Measurements from ENCODE around the gene TGFBR3L.

The TGFBR3L gene

DNA sequence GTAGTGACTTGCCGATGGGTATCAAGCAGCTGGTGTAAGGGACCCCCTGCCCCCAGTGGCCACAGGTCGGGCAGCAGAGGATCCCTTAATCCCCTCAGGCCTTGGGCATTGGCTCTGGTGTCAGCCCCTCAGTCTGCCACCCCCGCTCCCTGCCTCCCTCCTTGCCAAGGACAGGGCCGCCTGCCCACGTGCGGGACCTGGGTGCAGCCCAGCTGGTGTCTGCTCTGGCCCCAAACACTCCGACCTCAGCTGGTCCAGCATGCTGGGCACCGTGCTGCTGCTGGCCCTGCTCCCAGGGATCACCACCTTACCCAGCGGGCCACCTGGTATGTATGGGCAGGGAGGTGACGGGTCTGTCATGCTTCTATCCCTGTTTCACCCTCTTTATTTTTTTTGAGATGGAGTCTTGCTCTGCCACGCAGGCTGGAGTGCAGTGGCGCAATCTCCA lies at the start of gene TGFBR3L:
TGFBR3L (plus strand) TSS at position 233 of the 448 bp plus-strand sequence.
- H3K4me3 ChIP-seq = no peak within 1 kb of the TSS
- H3K27ac ChIP-seq = no peak within 1 kb of the TSS

DNA sequence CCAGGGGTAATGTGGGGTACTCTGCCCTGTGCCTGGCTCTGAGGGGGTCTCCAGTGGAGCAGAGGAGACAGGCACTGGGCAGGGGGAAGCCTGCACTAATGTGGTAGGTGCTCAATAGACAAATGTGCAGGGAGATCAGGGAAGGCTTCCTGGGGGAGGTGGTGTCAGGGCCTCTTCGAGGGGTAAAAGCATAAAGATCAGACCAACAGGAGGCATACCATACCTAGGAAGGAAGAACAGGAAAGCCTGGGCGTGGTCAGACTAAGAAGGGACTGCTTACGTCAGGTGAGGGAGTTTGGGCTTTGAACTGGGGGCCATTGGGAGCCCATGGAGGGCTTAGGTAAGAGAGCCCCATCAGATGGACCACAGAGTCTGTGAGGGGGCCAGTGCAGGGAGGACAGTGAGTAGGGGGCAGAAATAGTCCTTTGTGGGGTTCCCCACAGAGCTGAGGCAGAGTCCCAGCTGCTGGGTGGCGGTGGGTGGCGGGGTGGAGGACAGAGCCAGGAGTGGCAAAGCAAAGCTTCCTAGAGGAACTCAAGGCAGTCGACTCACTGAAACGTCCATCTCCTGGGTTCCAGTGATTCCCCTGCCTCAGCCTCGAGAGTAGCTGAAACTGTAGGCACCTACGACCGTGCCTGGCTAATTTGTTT lies 49.2 kb upstream of the TGFBR3L start:
- no peak overlapping the region for H3K4me3 ChIP-seq
- no peak overlapping the region for H3K27ac ChIP-seq

DNA sequence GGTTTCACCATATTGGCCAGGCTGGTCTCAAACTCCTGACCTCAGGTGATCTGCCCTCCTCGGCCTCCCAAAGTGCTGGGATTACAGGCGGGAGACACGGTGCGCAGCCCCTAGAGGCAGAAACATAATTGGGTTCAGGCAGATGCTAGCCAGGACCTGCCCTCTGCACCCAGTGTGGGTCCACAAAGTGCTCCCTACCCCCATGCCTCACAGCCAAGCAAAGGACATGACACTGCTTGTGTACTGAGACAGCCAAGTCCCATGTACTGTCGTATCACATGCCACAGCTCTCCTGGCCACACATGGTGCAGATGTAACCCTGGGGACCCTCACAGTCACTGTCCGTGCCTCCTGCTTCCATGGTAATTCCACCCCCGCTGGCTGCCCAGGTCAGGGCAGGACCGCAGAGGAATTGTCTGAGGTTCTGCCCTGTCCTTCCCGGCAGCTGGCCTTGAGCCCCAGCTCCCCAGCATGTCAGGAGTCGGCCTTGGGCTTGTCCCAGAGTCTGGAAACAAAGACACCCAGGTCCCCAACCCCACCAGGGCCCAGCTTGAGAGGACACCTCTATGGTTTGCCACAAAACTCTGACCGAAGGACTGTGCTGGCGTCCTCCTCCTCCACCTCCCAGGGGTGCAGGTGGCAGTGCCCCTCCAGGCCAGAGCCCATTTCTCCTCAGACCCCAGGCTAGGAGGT lies 48.1 kb upstream of the TGFBR3L start:
- peak overlapping the region in 1 of 21 experiments; percentile 24 for H3K27ac ChIP-seq

DNA sequence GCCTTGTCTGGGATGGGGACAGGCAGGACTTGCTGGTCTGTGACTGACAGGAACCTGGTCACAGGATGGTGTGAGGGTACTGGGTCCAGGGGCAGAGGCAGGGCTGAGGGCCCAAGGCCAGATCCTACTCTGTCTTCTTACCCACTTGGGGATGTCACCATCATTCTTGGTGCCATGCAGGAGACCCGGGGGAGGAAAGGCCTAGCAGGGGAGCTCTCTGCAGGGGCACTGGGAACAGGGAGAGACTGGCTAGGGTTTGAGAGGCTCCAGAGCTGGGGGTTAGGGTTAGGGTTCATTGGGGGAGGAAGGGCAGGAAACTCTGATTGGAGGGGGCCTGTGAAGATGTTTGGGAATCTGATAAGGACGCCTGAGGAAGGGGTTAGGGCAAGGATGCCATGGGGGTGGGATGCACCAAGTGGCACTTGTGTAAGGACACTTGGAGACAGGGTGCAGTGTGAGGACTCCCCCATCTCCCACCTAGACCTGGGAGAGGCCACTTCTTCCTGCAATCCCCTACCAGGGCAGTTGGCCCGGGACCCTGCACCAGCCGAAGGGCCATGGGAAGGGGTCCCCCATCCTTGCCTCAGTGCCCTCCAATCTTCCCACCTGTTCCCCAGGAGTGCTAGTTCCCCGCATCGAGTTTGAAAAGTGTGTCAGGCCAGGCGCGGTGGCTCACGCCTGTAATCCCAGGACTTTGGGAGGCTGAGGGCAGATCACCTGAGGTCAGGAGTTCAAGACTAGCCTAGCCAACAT lies 47.4 kb upstream of the TGFBR3L start:
- H3K27ac ChIP-seq = no peak overlapping the region
- no peak overlapping the region for H3K4me3 ChIP-seq

More for the DNA sequence above, 48.1 kb upstream of the TGFBR3L start:
- no peak overlapping the region for H3K4me3 ChIP-seq

DNA sequence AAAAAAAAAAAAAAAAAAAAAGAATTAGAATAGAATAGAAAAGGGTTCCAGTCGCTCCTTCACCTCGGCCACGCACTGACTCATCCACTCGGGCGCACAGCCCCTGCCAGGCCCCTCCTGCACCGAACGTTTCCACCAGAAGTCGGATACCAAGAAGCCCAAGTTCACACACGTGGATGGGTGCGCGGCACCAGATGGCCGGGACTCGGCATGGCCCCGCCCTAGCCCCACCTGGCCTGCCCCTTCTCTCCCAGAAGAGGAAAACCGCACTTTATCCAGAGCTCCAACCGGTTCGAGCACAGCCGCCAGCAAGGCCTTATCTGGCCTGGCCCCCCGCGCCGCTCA lies 46.3 kb upstream of the TGFBR3L start:
- Histone ChIP-seq H3K27ac (peak overlapping the region in 4 of 21 experiments; percentile 3 to 66 (median 22)), H3K4me3 (peak overlapping the region in 5 of 7 experiments; percentile 28 to 51 (median 47))

DNA sequence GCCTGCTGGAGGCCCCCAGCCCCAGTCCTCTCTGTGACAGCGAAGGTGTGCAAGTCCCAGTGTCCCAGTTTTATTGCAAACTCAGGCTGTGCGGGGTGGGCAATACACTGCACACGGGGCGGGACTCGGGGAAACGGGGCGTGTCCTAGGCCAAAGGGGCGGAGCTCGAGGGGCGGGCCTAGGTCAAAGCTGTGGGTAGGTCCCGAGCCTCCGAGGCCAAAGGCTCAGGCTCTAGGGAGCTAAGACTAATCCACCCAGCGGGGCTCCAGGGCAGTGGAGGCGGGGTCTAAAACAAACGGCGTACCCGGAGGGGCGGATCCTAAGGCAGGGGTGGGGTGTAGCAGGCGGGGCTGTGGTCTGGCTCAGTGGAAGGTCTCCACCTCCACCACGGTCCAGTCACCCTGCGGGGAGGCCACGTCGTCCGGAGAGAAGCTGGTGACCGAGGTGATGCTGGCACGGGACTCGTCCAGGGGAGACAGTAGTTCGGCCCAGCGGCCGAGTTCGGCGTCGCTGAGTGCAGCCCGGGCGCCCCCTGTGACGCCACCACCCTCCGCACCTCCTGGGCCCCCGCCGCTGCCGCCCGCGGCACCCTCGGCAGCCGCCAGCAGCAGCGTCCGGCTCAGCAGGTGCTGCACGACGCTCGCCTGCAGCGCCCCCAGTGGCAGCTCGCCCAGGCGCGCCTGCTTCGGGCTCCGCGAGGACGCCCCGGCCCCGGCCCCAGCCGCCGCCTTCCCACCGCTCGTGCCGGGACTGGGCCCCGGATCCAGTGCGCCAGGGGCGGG lies 45.8 kb upstream of the TGFBR3L start:
- Histone ChIP-seq H3K4me3 (peak overlapping the region; percentile 20 to 51 (median 40)), H3K27ac (peak overlapping the region in 18 of 21 experiments; percentile 0 to 84 (median 34))

DNA sequence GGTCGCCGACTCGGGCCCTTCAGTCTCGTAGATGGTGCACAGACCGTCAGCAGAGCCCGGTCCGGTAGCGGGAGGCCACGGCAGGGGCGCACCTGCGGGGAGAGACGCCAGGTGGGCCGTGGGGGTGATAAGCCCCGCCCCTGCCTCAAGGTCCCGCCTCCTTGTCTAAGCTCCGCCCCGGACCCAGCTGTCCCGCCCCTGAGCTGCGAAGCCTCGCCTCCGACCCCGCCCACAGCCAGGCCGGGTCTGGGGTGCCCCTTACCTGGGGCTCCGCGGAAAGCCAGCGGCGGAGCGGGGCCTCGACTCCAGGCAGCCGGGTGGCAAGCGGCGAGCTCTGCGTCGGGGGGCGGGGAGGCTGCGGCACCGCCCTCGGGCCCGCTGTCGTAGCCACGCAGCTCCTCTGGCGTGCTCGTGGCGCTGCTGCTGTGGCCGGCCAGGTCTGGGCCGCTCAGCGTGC lies 45.1 kb upstream of the TGFBR3L start:
- Histone ChIP-seq H3K27ac (peak overlapping the region in 16 of 21 experiments; percentile 0 to 84 (median 38)), H3K4me3 (peak overlapping the region; percentile 20 to 51 (median 40))

DNA sequence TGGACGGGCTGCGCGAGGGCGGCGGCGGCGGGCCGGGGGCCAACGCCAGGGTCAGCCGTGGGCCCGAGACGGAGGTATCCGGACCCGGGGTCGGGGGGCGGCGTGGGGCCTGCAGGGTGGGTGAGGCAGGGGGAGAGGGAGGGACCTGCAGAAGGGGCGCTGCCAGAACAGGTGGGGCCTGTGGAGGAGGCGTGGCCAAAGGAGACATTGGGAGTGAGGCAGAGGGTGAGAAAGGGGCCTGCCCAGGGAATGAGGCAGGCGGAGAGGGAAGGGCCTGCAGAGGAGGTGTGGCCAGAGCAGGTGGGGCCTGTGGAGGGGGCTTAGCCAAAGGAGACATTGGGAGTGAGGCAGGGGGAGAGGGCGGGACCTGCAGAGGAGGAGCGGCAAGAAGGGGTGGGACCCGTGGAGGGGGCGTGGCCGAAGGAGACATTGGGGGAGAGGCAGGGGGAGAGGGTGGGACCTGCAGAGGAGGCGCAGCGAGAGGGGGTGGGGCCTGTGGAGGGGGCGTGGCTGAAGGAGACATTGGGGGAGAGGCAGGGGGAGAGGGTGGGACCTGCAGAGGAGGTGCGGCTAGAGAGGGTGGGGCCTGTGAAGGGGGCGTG lies 44.6 kb upstream of the TGFBR3L start:
- Histone ChIP-seq H3K4me3 (peak overlapping the region; percentile 20 to 51 (median 40)), H3K27ac (peak overlapping the region in 15 of 21 experiments; percentile 0 to 84 (median 34))

DNA sequence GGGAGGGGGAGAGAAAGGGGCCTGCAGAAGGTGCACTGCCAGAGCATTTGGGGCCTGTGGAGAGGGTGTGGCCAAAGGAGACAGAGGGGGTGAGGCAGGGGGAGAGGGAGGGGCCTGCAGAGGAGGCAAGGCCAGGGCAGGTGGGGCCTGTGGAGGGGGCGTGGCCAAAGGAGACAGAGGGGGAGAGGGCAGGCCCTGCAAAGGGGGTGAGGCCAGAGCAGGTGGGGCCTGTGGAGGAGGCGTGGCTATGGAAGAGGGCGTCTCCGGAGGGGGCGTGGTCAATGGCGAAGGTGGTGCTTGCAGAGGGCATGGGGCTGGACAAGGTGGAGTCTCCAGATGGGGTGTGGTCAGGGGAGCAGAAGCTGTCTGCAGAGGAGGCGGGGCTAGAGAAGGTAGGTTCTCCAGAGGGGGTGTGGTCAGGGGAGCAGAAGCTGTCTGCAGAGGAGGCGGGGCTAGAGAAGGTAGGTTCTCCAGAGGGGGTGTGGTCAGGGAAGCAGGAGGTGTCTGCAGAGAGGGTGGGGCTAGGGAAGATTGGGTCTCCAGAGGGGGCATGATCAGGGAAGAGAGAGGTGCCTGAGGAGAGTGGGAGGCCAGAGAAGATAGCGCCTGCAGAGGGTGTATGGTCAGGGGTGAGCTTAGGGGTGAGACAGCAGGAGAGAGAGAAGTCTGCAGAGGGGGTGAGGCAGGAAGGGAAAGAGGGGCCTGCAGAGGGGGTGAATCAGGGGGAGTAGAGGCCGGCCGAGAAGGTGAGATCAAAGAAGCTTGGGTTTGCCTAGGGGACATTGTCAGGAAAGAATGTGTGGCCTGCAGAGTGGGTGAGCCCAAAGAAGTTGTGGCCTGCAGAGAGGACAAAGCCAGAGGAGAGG lies 43.8 kb upstream of the TGFBR3L start:
- Histone ChIP-seq H3K27ac (no peak overlapping the region), H3K4me3 (no peak overlapping the region)

DNA sequence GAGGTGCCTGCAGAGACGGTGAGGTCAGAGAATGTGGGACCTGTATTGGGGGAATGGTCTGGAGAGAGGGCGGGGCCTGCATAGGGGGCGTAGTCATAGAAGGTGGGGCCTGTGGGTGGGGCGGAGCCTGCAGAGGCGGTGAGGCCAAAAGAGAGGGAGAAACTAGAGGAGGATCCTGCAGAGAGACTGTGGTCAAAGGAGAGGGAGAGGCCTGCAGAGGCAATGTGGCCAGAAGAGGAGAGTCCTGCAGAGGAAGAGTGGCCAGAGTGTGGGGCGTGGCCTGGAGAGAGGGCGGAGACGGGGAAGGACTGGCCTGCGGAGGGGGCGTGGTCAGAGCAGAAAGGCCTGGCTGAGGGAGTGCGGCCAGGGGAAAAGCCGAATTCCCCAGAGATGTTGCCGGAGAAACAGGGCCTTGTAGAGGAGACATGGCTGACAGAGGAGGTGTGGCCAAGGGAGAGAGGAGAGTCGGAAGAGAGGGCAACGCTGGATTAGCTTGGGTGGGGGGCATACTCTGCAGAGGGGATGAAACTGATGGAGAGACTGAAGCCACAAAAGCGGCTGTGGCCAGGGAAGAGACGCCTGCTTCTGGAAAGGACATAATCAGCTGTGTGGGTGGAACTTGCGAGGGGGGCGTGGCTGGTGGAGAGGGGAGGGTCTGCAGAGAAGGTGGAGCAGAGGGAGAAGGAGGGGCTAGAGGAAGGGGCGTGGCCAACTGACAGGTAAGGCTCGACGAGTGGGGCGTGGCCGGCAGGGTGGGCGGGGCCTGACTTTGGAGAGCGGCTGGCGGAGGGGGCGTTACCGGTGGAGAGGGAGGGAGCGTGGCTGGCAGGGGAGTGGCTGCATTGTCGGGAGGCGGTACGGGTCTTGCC lies 43.0 kb upstream of the TGFBR3L start:
- Histone ChIP-seq H3K27ac (peak overlapping the region in 5 of 21 experiments; percentile 2 to 39 (median 32)), H3K4me3 (peak overlapping the region in 1 of 7 experiments; percentile 24)

DNA sequence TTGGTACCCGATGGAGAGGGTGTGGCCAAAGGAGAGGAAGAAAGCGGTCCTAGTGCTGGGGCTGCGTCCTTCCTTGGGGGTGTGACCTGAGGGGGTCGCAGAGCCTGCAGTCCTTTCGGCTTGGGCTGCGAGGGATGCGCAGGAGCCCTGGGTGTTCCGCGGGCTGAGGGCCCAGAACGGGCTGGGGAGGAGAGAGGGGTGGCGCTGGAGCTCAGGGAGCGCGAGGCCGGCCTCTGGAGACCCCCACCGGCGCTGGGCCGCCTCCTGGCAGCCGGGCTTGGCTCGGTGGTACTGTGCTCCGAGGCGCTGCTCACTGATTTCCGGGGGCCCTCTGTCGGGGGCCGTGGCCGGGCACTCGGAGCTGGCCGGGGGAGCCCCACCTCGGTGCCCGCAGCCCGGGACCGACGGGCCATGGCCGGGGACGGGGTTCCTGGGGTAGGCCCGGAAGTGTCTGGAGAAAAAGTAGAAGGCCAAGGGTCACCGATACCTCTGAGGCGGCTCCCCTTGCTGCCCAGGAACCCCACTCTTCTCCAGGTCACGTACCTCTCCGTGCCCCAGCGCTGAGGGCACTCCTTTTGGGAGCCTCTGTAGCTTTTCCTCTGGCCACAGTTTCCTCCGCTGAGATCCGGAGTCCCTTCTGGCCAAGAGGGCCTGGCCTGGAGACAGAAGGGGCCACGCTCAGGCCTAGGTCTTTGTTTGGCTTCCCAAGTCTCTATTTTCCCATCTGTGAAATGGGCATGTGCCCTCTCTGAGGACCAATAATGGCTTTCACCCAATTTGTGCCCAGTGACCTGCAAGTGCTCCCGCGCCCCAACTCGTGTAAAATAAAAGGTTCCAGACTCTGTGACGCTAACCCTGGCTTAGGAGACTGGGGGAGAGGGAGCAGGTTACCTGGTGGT lies 42.1 kb upstream of the TGFBR3L start:
- Histone ChIP-seq H3K27ac (no peak overlapping the region), H3K4me3 (no peak overlapping the region)

DNA sequence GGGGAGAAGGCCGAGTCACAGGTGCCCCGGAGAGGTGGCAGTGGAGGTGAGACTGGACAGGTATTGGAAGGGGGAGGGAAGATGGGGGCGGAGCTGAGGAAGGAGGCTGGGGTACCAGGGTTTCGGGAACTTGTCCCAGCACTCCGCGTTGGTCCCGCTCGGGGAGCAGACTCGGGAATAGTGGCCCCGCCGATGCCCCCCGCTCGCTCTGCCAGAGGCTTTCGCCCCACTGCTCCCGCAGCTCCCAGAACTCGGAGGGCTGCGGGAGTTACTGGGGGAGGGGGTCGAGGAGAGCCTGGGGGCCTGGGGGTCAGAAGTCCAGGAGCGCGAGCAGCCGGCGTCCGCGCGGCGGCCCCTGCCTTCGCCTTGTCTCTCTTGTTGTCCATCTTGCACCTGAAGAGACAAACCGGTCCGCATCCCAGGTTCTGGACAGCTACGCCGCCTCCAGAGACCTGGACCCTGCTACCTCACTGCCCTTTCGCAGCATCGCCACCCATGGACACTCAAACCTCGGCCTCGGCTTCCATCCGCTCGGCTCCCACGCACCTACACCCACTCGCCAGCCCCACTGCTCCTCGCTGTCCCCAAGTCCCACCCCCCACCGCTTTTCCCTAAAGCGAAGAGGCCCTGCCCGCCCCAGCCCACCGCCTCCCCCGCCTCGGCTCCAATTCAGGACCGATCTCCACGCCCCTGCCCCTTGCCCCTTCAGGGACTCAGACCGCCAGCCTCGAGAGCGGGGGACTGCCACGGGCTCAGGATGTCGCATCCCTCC lies 41.1 kb upstream of the TGFBR3L start:
- H3K4me3 ChIP-seq = peak overlapping the region in 3 of 7 experiments; percentile 0 to 37 (median 18)
- no peak overlapping the region for H3K27ac ChIP-seq

DNA sequence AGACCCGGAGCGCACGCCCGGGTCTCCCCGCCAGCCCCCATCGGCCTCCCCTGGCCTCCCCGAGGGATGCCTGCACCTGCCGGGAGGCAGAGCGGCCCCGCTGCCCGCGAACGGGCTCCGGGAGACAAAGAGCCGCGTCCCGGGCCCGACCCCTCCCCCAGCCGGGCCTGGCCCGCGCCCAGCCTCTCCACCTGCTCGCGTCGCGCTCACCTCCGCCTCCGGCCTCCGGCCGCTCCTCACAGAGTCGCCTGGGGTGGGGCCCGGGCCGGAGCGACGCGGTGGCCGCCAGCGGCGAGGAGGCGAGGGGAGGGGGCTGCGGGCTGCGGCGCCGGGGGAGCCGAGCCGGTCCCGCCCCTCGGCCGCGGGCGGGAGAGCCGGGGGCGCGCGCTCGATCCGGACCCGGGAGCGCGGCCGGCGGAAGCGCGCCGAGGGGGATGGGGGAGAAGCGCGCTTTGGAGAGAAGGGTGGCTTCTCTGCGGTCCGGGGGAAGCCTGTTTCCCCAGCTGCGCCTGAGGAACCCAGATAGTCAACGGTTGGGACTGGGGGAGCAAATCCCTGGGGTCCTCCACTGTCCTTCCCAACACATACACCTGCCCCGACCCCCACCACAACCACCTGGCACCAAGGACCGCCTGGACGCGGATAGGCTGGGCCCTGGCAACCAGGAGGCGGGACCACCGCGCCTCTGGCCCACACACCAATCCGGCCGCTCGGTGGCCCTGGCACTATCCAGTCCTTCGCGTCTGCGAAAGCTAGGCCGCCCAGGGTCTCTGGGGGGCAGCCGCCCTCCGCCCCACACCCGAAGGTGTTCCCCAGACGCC lies 40.3 kb upstream of the TGFBR3L start, which contains the start of gene PRR36:
PRR36 (minus strand) TSS at position 315 of the 821 bp plus-strand sequence. CDS start 701 bp downstream, outside the sequence.
- H3K4me3 ChIP-seq = peak within 1 kb of the TSS in 4 of 7 experiments; percentile 0 to 37 (median 20)

DNA sequence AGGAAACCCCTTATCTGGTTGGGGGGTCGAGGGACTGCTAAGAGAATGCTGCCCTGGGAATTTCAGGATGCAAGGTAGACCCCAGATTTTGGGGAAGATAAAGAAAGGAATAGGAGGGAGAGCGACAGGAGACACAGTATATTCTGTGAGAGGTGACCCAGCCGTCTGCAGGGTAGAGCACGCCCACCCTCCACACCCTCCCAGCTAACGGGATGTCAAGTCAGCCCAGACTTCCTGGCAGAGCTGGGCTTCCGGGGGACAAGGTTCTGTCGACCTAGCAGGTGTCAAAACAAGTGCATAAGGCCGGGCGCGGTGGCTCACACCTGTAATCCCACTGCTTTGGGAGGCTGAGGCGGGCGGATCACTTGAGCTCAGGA lies 39.7 kb upstream of the TGFBR3L start:
- Histone ChIP-seq H3K4me3 (peak overlapping the region in 1 of 7 experiments; percentile 37), H3K27ac (no peak overlapping the region)

More for the DNA sequence above, 40.3 kb upstream of the TGFBR3L start, which contains the start of gene PRR36:
- H3K27ac ChIP-seq = no peak within 1 kb of the TSS

All from skin epidermis (tissue), 12 donors.